ENCODE measurements around the gene ANKRD13C.
"Not testable (repeated sequence)": the region's sequence is repeated elsewhere in the genome, so short reads cannot be mapped to it uniquely, and the experiment has no call there.

ANKRD13C gene, protein sequence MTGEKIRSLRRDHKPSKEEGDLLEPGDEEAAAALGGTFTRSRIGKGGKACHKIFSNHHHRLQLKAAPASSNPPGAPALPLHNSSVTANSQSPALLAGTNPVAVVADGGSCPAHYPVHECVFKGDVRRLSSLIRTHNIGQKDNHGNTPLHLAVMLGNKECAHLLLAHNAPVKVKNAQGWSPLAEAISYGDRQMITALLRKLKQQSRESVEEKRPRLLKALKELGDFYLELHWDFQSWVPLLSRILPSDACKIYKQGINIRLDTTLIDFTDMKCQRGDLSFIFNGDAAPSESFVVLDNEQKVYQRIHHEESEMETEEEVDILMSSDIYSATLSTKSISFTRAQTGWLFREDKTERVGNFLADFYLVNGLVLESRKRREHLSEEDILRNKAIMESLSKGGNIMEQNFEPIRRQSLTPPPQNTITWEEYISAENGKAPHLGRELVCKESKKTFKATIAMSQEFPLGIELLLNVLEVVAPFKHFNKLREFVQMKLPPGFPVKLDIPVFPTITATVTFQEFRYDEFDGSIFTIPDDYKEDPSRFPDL

DNA sequence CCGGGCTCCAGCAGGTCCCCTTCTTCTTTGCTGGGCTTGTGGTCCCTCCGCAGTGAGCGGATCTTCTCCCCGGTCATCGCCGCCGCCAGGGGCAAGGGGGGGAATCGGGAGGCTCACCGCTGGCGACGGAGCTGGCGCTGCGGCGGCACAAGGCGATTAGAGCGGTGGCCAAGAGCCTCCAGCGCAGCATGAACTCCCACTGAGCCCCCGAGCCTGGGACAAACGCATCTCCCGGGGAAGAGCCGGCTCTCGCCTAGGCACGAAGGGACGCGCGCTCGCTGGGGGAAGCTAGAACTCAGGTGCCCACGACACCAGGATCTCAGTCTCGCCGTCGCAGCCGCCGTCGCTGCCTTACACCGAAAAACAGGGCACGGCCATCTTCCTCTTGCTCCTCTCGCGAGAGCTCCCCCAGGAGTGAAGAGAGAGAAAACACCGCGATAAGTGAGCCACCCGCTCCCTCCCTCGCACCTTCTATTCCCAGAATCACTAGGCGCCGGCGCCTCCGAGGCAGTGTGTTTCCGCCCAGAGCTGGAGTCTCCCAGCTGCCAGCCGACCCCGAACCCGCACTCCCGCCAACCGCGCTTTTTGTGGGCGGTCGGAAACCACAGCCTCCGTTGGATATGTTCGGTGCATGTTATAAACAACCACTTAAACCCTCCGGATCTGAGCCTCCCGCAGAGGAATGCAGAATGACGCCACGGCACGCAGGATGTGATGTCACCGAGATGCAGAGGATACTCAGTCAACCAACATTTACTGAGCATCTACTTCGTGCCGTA is at the start of gene ANKRD13C:
TSS of gene ANKRD13C (minus strand) at position 391 of the 779 bp plus-strand sequence. CDS start at position 77, 314 bp downstream.
- DNase-seq: peak; percentile 94

DNA sequence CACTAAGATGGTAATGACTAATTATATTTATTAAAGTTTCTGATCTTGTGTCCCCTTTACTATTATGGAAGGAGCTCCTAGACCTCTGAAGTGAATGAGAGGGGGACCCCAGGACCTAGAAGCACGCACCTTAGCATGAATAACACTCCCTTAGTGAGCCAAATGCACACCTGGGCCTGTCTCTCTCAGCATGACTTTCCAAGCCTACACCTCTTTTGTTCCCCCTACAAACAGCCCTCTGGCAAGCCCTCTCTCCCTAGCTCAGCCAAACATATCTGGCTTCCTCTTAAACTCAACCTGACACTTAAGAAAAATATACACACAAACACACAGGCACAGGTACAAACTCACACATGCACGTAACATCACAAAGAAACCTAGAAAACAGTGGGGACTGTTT is 49.2 kb upstream of the ANKRD13C start:
- no peak for DNase-seq

DNA sequence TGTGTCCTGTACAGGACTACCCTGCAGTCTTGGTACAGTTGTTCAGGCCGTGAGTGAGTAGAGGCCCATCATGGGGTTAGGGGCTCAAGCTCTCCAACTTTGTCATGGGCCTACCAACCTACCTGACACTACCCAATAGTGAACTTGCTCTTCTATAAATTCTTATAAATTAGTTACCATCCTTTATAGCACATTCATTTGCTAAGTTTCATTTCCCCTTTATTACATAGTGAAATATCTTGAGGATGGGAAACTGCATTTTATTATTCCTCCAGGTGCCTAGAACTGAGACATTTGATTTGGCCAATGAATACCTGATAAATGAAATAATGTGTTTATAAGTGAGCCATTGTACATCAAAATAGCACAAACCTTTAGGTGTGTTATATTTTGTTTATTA is 47.5 kb upstream of the ANKRD13C start:
- DNase-seq: no peak

DNA sequence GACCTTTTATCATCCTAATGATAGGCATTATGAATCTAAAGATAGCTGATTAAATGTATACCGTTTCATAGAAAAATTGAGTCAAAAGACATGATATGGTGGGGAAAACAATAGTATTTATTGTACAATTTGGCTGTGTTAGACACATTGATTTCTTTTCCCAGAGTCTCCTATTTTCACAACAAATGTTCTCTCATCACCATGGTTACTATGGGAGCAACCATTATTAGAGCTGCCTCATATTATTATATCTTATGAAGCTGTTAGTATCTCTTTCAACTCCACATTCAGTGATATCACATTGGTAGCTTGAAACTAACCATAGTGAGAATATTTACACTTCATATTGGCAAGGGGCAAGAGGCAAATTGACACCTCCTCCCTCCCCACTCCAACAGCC is 45.8 kb upstream of the ANKRD13C start:
- no peak for DNase-seq

DNA sequence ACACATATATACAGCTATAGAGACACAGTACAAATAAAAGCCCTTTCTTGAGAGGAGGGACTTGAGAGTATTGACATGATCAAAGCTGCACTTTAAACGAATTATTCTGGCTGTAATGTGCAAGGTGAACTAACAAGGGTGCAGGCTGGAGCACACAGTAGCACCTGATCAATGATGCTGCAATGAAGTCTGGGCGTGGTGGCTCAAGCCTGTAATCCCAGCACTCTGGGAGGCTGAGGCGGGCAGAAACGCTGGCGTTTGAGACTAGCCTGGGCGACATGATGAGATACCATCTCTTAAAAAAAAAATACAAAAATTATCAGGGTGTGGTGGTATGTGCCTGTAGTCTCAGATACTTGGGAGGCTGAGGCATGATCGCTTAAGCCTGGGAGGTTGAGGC is 42.5 kb upstream of the ANKRD13C start:
- DNase-seq: no peak

DNA sequence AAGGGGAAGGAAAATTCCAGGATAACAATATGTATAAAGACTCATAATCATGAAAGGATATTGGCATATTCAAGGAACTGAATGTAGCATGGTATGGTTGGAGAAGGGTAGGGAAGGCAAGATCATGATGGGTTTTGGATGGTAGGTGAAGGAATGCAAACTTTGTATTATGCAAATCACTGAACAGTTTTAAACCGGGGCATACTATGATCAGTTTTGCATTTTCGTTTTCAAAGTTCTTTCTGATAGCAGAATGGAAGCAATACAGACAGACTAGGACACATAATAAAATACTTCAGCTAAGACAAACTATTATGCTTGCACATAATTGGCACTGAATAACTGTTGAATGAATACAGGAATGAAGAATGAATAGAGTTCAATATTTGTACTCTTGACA is 42.1 kb upstream of the ANKRD13C start:
- no peak for DNase-seq

DNA sequence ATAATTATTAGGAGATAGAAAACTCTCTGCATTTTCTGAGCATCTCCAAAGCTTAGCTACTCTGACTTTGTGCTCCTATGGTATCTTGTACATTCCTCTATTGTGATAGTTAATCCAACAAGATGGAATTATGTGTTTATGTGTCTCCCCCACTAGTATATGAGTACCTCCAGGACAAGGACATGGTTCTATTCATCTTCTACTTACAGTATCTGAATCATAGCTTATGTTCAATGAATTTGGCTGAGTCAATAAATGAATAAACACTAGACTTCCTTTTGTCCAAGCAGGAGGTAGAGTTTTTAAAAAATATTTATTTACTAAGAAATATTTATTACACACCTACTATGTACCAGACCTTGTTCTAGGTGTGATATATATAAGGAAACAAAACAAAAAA is 38.1 kb upstream of the ANKRD13C start:
- DNase-seq: no peak

DNA sequence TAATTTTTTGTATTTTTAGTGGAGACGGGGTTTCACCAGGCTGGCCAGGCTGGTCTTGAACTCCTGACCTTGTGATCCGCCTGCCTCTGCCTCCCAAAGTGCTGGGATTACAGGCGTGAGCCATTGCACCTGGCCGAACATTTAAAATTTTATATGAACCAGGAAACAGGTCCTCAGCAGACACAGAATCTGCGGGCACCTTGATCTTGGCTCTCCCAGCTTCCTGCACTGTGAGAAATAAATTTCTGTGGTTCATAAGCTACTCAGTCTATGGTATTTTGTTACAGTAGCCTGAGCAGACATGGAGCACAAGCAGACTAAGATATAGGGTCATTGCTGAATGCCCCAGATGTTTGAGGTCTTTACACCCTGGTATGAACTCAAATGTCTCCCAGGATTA is 33.0 kb upstream of the ANKRD13C start:
- DNase-seq: no peak

DNA sequence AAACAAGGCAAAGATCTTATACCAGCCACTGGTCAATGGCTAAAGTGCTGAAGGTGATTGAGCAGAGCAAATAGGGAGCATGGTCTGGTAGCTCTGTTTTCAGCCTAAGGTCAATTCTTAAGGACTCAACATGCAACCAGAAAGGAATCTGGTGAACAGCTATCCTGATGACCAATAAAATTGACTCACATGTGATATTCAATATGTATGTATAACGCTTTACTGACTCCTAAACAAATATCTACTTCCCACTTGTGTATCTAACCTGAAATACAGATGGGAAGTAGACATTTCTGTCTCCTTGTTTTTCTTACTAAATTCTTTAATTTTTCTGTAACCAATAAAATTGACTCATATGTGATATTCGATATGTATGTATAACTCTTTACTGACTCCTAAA is 31.6 kb upstream of the ANKRD13C start:
- DNase-seq: no peak

DNA sequence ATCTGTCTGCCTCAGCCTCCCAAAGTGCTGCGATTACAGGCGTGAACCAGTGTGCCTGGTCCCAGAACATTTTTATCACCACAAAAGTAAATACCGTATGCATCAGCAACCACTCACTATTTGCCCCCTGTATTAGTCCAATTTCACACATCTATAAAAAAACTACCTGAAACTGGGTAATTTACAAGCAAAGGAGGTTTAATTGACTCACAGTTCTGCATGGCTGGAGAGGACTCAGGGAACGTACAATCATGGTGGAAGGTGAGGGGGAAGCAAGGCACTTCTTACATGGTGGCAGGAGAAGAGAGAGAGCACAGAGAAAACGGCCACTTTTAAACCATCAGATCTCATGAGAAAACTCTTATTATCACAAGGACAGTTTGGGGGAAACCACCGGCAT is 31.0 kb upstream of the ANKRD13C start:
- no peak for DNase-seq

DNA sequence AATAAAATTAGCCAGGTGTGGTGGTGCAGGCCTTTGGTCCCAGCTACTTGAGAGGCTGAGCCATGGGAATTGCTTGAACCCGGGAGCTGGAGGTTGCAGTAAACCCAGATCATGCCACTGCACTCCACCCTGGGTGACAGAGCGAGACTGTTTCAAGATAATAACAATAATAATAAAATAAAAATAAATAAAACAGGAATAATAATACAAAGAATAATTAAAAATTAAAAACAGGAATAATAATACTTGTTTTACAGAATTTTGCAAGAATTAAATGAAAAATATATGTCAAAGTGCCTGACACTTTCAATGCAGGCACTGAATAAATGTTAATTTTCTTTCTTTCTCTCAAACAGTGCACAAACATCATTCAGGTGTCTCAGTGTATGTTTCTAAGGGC is 30.0 kb upstream of the ANKRD13C start:
- DNase-seq: no peak

DNA sequence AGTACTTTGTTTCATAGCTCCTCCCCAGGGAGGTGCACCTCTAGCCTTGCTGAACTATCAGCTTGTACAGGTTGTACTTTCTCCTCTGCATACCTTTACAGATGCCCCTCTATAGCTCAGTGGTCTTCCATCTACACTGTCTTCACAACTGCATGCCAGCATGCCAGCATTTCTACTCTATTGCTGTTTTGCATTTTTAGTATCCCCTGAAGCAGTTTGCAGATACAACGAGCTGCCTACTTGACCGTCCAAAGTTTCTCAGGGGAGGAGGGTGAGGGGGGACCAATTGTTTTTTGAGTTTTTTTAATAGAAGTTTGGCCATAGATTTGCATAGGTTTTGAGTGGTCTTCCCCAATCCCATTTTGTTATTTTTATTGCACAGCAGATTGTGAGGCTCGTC is 29.0 kb upstream of the ANKRD13C start:
- DNase-seq: no peak

DNA sequence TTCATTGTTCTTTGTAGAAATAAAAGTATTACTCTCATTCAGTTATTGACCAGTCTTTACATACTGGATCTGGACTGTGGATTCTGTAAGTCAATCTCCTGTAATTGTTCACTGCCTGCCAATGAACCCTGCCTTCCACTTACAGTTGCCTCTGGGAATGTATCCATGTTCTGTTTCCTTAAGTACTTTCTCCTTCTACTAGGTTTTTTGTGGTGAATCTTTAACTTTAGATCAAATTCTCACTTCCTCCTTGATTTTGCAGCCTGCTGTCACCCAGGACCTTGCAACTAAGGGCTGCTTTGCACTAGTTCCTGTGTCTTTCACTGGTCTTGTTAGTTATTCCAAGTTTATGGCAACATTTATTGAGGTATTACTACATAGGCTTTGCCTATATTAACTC is 28.2 kb upstream of the ANKRD13C start:
- DNase-seq: no peak

DNA sequence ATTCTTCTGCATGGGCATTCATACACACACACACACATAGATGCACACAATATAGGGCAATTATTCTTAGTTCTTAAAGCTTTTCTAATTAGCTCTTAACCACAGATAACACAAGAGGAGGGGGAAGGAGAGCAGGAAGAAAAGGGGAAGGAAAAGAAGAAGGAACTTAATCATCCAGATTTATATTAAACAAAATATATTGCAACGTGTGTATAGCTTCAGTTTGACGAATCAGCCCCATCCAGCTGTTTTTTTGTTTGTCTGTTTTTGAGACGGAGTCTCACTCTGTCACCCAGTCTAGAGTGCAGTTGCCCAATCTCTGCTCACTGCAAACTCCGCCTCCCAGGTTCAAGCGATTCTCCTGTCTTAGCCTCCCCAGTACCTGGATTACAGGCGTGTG is 21.7 kb upstream of the ANKRD13C start:
- DNase-seq: no peak

DNA sequence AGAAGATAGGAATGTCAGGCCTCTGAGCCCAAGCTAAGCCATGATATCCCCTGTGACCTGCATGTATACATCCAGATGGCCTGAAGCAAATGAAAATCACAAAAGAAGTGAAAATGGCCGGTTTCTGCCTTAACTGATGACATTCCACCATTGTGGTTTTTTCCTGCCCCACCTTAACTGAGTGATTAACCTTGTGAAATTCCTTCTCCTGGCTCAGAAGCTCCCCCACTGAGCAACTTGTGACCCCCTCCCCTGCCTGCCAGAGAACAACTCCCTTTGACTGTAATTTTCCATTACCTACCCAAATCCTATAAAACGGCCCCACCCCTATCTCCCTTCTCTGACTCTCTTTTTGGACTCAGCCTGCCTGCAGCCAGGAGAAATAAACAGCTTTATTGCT is 19.1 kb upstream of the ANKRD13C start:
- not testable (repeated sequence) for DNase-seq

DNA sequence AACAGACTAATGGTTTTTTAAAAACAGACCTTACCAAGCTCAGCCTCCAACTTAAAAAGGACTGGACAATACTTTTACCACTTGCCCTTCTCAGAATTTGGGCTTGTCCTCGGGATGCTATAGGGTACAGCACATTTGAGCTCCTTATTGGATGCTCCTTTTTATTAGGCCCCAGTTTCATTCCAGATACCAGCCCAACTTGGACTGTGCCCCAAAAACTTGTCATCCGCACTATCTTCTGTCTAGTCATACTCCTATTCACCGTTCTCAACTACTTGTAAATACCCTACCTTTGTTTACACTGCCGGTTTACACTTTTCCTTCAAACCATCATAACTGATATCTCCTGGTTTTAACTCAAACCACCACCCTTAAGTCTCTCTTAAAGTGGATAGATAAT is 17.9 kb upstream of the ANKRD13C start:
- DNase-seq: no peak

DNA sequence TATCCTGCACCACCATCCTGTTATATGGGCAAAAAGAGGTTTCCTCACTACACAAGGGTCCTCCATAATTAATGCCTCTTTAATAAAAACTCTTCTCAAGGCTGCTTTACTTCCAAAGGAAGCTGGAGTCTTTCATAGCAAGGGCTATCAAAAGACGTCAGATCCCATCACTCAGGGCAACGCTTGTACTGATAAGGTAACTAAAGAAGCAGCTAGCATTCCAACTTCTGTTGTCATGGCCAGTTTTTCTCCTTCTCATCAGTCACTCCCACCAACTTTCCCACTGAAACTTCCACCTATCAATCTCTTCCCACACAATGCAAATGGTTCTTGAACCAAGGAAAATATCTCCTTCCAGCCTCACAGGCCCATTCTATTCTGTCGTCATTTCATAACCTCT is 17.1 kb upstream of the ANKRD13C start:
- not testable (repeated sequence) for DNase-seq

DNA sequence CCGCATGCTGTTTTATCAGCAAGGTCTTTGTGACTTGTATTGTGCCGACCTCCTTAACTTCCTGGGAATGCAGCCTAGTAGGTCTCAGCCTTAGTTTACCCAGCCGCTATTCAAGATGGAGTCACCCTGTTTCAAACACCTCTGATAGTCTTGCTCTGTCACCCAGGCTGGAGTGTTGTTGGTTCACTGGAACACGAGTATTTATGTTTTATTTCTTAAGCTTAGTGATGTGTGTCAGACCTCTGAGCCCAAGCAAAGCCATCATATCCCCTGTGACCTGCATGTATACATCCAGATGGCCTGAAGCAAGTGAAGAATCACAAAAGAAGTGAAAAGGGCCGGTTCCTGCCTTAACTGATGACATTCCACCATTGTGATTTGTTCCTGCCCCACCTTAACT is 12.9 kb upstream of the ANKRD13C start:
- DNase-seq: not testable (repeated sequence)

DNA sequence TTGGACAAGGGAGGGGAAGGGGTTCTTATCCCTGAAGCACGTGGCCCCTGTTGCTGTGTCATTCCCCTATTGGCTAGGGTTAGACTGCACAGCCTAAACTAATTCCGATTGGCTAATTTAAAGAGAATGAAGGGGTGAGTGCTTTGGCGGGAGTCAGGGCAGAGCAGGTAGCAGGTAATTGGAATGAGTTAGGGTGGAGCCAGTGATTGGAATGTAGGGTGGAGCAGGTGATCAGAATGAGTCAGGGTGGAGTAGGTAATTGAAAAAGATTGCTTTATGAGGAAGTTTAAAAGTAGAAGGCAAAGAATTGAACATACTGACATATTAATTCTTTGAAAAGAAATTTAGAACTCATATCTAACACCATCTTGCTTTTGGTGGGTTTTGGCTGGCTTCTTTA is 12.5 kb upstream of the ANKRD13C start:
- not testable (repeated sequence) for DNase-seq

DNA sequence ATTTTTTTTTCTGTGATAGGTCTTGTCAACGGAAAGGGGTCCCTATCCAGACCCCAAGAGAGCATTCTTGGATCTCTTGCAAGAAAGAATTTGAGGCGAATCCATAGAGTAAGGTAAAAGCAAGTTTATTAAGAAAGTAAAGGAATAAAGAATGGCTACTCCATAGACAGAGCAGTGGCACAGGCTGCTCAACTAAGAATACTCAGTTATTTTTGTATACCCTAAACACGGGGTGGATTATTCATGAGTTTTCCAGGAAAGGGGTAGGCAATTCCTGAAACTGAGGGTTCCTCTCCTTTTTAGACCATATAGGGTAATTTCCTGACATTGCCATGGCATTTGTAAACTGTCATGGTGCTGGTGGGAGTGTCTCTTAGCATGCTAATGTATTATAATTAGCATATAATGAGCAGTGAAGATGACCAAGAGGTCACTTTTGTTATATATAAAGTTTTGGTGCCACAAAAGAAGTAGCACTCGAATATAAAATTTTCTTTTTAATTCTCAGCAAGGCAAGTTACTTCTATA is 12.0 kb upstream of the ANKRD13C start:
- DNase-seq: not testable (repeated sequence)

DNA sequence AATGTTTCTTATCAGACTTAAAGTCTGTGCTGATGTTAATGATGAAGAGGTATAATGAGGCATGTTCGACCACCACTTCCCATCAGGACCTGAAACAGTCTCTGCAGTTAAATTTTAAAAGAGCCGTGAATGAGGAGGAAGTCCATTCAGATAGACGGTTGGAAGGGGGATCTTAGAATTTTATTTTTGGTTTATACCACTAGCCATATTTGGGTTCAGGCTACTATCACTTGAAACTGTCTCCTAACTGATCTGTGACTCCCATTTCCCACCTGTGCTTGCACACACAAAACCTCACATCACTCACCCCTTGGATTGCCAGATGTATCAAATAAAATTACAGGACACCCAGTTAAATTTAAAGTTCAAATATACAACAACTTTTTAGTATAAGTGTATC is 9.9 kb upstream of the ANKRD13C start:
- DNase-seq: no peak

DNA sequence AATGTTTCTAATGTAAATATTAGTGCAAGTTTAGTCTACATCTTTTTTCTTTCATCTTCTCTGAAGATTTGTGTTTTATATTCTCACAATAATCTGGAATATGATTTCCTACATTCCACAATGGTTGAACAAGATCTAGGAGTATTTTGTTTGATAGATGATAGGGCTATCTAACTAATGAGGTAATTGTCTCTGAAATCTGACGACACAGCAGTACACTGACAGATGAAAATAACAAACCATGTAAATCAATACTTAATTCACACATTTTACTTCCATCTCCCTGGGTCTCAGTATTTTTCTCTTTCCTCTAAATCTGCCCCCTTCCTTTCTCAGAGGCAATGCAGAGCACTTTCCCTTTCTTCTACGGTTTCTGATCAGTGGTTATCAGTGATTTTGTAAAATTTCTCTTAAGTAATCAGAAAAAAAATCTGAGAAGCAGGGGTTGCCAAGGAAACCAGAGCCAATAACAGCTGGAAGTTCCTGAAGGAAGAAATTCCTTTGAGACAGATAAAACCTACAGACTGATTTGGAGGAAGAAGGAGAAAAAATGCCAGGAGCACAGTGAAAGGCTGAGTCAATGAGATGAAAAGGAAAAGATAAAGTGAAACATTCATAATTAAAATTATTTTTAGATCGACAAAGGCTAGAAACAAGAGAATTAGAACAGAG is 7.3 kb upstream of the ANKRD13C start:
- no peak for DNase-seq

DNA sequence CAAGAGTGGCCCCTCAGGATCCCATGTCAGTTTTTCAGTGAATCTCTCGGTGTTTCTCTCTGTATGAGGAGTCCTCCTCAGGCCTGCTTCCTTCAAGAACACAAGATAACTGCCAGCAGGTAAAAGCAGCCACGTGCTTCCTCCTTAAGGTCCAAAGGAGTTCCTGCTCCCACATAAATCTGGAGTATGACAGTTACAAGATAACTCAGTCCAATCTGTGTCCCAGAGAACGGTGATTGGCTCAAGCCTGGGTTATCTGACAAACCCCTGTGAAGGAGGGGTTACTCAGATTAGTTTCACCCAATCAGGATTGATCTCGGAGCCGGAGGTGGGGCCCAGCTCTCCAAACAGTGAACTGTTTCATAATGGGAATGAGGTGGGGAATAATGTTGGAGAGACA is 5.8 kb upstream of the ANKRD13C start:
- DNase-seq: no peak

All from amniotic stem cell (primary cell).